ENCODE measurements around the gene TOB2. TPM values are rescaled to one million over a fixed set of nuclear protein-coding genes. Genes with fewer than 3 reads are reported as not detected.

Gene TOB2
- total and polyA plus RNA-seq, 2 donors (not counting 1 experiment from before 2014, with no cell fraction given) = 20.6 to 20.9 TPM

- Histone ChIP-seq H3K27ac (ENCODE audit: insufficient read depth, low read length) (no peak overlapping the region), H3K9ac (ENCODE audit: insufficient read depth, low read length) (no peak overlapping the region), H3K4me2 (ENCODE audit: extremely low read depth, insufficient read depth, low read length) (no peak overlapping the region), H3K4me3 (replicated peaks in 1 of 4; ENCODE audit: control extremely low read depth in 1 of 4, insufficient read depth in 1 of 4, low read depth in 3 of 4, low read length in 4 of 4) (no peak overlapping the region), H4K20me1 (ENCODE audit: control insufficient read depth, extremely low read depth, insufficient read depth, low read length) (no peaks in the 10 kb centered on the region), H2AFZ (ENCODE audit: low read length) (no peak overlapping the region), H3K4me1 (ENCODE audit: control insufficient read depth, extremely low read depth, insufficient read depth, low read length) (no peaks in the 10 kb centered on the region), H3K27me3 (ENCODE audit: control insufficient read depth, insufficient read depth, low read length) (no peaks in the 10 kb centered on the region), H3K36me3 (ENCODE audit: control insufficient read depth, insufficient read depth, low read length) (peaks cover 18% of the 10 kb centered on the region), H3K9me3 (ENCODE audit: control insufficient read depth, insufficient read depth, low read depth, low read length) (no peaks in the 10 kb centered on the region), H3K79me2 (ENCODE audit: control insufficient read depth, insufficient read depth, low read length) (peaks cover 21% of the 10 kb centered on the region)
- TF ChIP-seq EZH2 (IDR thresholded peaks at IDR 0.05; ENCODE audit: low read length, missing control alignments) = no peak
- TF ChIP-seq, protein P1, sequence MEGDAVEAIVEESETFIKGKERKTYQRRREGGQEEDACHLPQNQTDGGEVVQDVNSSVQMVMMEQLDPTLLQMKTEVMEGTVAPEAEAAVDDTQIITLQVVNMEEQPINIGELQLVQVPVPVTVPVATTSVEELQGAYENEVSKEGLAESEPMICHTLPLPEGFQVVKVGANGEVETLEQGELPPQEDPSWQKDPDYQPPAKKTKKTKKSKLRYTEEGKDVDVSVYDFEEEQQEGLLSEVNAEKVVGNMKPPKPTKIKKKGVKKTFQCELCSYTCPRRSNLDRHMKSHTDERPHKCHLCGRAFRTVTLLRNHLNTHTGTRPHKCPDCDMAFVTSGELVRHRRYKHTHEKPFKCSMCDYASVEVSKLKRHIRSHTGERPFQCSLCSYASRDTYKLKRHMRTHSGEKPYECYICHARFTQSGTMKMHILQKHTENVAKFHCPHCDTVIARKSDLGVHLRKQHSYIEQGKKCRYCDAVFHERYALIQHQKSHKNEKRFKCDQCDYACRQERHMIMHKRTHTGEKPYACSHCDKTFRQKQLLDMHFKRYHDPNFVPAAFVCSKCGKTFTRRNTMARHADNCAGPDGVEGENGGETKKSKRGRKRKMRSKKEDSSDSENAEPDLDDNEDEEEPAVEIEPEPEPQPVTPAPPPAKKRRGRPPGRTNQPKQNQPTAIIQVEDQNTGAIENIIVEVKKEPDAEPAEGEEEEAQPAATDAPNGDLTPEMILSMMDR (conservative IDR thresholded peaks at IDR 0.05 in 1 of 2, IDR thresholded peaks at IDR 0.05 in 1 of 2; ENCODE audit: low read depth in 1 of 2, low read length in 2 of 2) = no peak
- DNase-seq (ENCODE audit: low read depth in 2 of 2) = no peak
Observed at GRCh38 chr22:41431656-41432055, 14.9 kb downstream of the TOB2 start.

- Histone ChIP-seq H3K36me3 (ENCODE audit: control insufficient read depth, insufficient read depth, low read length) (peaks cover 6% of the 10 kb centered on the region), H3K9ac (ENCODE audit: insufficient read depth, low read length) (no peak overlapping the region), H3K4me1 (ENCODE audit: control insufficient read depth, extremely low read depth, insufficient read depth, low read length) (no peaks in the 10 kb centered on the region), H3K4me3 (replicated peaks in 1 of 4; ENCODE audit: control extremely low read depth in 1 of 4, insufficient read depth in 1 of 4, low read depth in 3 of 4, low read length in 4 of 4) (no peak overlapping the region), H3K27ac (ENCODE audit: insufficient read depth, low read length) (no peak overlapping the region), H3K9me3 (ENCODE audit: control insufficient read depth, insufficient read depth, low read depth, low read length) (no peaks in the 10 kb centered on the region), H3K27me3 (ENCODE audit: control insufficient read depth, insufficient read depth, low read length) (no peaks in the 10 kb centered on the region), H3K79me2 (ENCODE audit: control insufficient read depth, insufficient read depth, low read length) (peaks cover 5% of the 10 kb centered on the region), H3K4me2 (ENCODE audit: extremely low read depth, insufficient read depth, low read length) (no peak overlapping the region), H4K20me1 (ENCODE audit: control insufficient read depth, extremely low read depth, insufficient read depth, low read length) (no peaks in the 10 kb centered on the region), H2AFZ (ENCODE audit: low read length) (no peak overlapping the region)
- DNase-seq (ENCODE audit: low read depth in 2 of 2) = no peak
- TF ChIP-seq, protein P1 (conservative IDR thresholded peaks at IDR 0.05 in 1 of 2, IDR thresholded peaks at IDR 0.05 in 1 of 2; ENCODE audit: low read depth in 1 of 2, low read length in 2 of 2) = no peak
- no peak for TF ChIP-seq EZH2 (IDR thresholded peaks at IDR 0.05; ENCODE audit: low read length, missing control alignments)
Observed at GRCh38 chr22:41429951-41430332, 16.7 kb downstream of the TOB2 start.

- Histone ChIP-seq H4K20me1 (ENCODE audit: control insufficient read depth, extremely low read depth, insufficient read depth, low read length) (no peaks in the 10 kb centered on the region), H3K4me1 (ENCODE audit: control insufficient read depth, extremely low read depth, insufficient read depth, low read length) (no peaks in the 10 kb centered on the region), H3K9me3 (ENCODE audit: control insufficient read depth, insufficient read depth, low read depth, low read length) (no peaks in the 10 kb centered on the region), H2AFZ (ENCODE audit: low read length) (no peak overlapping the region), H3K9ac (ENCODE audit: insufficient read depth, low read length) (no peak overlapping the region), H3K27me3 (ENCODE audit: control insufficient read depth, insufficient read depth, low read length) (no peaks in the 10 kb centered on the region), H3K36me3 (ENCODE audit: control insufficient read depth, insufficient read depth, low read length) (peaks cover 2% of the 10 kb centered on the region), H3K79me2 (ENCODE audit: control insufficient read depth, insufficient read depth, low read length) (no peaks in the 10 kb centered on the region), H3K4me2 (ENCODE audit: extremely low read depth, insufficient read depth, low read length) (no peak overlapping the region), H3K27ac (ENCODE audit: insufficient read depth, low read length) (no peak overlapping the region), H3K4me3 (replicated peaks in 1 of 4; ENCODE audit: control extremely low read depth in 1 of 4, insufficient read depth in 1 of 4, low read depth in 3 of 4, low read length in 4 of 4) (no peak overlapping the region)
- TF ChIP-seq, protein P1 (conservative IDR thresholded peaks at IDR 0.05 in 1 of 2, IDR thresholded peaks at IDR 0.05 in 1 of 2; ENCODE audit: low read depth in 1 of 2, low read length in 2 of 2) = no peak
- TF ChIP-seq EZH2 (IDR thresholded peaks at IDR 0.05; ENCODE audit: low read length, missing control alignments) = no peak
- DNase-seq (ENCODE audit: low read depth in 2 of 2) = no peak
Observed at GRCh38 chr22:41429232-41429950, 17.2 kb downstream of the TOB2 start.

All from fibroblast of lung (primary cell).